Prostate gland (tissue), 2 donors: ENCODE results near the gene ATP1B1. TPM values are rescaled to one million over a fixed set of nuclear protein-coding genes. Genes with fewer than 3 reads are reported as not detected.
"Not testable (repeated sequence)": the region's sequence is repeated elsewhere in the genome, so short reads cannot be mapped to it uniquely, and the experiment has no call there.

Experiments used
- DNase-seq: peaks from one replicate; pipeline ENCODE4 v3.0.0-alpha.2; 2019; ENCODE audit warnings: low spot score
- H3K27ac ChIP-seq, 2 donors: fragments of 200-600 bp; sonication (generic); 2 replicates each; pipeline ENCODE4 v1.5.1; 2017 to 2019
- H3K27me3 ChIP-seq: fragments of 200-600 bp; sonication (generic); replicated peaks from 2 replicates; pipeline ENCODE4 v1.5.1; 2019; ENCODE audit not compliant: insufficient read depth
- H3K36me3 ChIP-seq, 2 donors: fragments of 200-600 bp; sonication (generic); 1 replicate in 1 of 2; 2 replicates in 1 of 2; pipeline versions ENCODE4 v1.5.1 to v1.8.1; 2017 to 2019
- H3K4me1 ChIP-seq: fragments of 200-600 bp; sonication (generic); replicated peaks from 2 replicates; pipeline ENCODE4 v1.5.1; 2019
- H3K4me3 ChIP-seq, 2 donors: fragments of 200-600 bp; sonication (generic); 2 replicates each; pipeline ENCODE4 v1.5.1; 2017 to 2019
- H3K9me3 ChIP-seq: fragments of 200-600 bp; sonication (generic); 2 replicates; pipeline ENCODE4 v1.5.1; 2017
- CTCF ChIP-seq, 4 experiments: fragments of 200-600 bp in 2 of 4; fragments of 450-650 bp in 2 of 4; sonication (generic) in 2 of 4; IDR thresholded peaks; 1 replicate in 3 of 4; 2 replicates in 1 of 4; pipeline ENCODE4 v1.5.1; 2016 to 2019; ENCODE audit warnings: antibody characterized with exemption in 4 of 4, mild to moderate bottlenecking in 2 of 4, moderate library complexity in 2 of 4
- POLR2A ChIP-seq: fragments of 450-650 bp; IDR thresholded peaks from one replicate; pipeline ENCODE4 v1.6.1; 2016; ENCODE audit warnings: antibody characterized with exemption, mild to moderate bottlenecking
- POLR2AphosphoS5 ChIP-seq: sonication (generic); formaldehyde crosslinking; IDR thresholded peaks from one replicate; pipeline ENCODE4 v1.6.1; 2017; ENCODE audit warnings: antibody characterized with exemption
- WGBS: methylation state at CpG from one replicate; pipeline ENCODE4 v1.1.5; 2018; 5-methylcytosine and 5-hydroxymethylcytosine counted together
- intact Hi-C: fragments of 100-400 bp; cut with DNase I; formaldehyde crosslinking; loops from one replicate; pipeline ENCODE4 v1.14.2; 2022
- total RNA-seq, 2 donors: library from RNA; depleted of rRNA; stranded (reverse); fragments of >200 nt; gene quantifications; one replicate each; pipeline ENCODE4 v1.1.0, GENCODE V29; 2016

ATP1B1 gene
- total RNA-seq, 2 donors from 2014 or later, result 59.4 to 139 TPM

GRCh38 chr1:169122976-169123375 lies 16.5 kb downstream of the ATP1B1 start:
- Histone ChIP-seq H3K4me3 (no peak overlapping the region), H3K36me3 (no peaks in the 10 kb centered on the region), H3K27ac (no peak overlapping the region), H3K27me3 (no peaks in the 10 kb centered on the region), H3K4me1 (no peaks in the 10 kb centered on the region), H3K9me3 (no peaks in the 10 kb centered on the region)
- intact Hi-C loops, result no loop called here
- no peak for DNase-seq
- TF ChIP-seq CTCF (IDR thresholded peaks at IDR 0.05) (no peak), POLR2AphosphoS5 (no peak), POLR2A (no peak)
- WGBS, result 80% methylated on average over 6 of the region's 6 CpGs

GRCh38 chr1:169124459-169124858 lies 18.0 kb downstream of the ATP1B1 start:
- DNase-seq, result no peak
- Histone ChIP-seq H3K9me3 (no peaks in the 10 kb centered on the region), H3K27me3 (no peaks in the 10 kb centered on the region), H3K4me3 (no peak overlapping the region), H3K27ac (no peak overlapping the region), H3K36me3 (no peaks in the 10 kb centered on the region), H3K4me1 (no peaks in the 10 kb centered on the region)
- intact Hi-C loops, result no loop called here
- peak; percentile 6 for TF ChIP-seq POLR2AphosphoS5
- no peak for TF ChIP-seq CTCF (IDR thresholded peaks at IDR 0.05)
- TF ChIP-seq POLR2A, result no peak
- 48% methylated on average over 2 of the region's 2 CpGs for WGBS

GRCh38 chr1:169125597-169125996 lies 19.1 kb downstream of the ATP1B1 start:
- WGBS, result 86% methylated on average over 6 of the region's 6 CpGs
- H3K27me3 ChIP-seq, intact Hi-C loops, H3K9me3 ChIP-seq, H3K27ac ChIP-seq, H3K4me3 ChIP-seq, H3K4me1 ChIP-seq, H3K36me3 ChIP-seq, DNase-seq: not testable (repeated sequence)

GRCh38 chr1:169126335-169126734 lies 19.8 kb downstream of the ATP1B1 start:
- Histone ChIP-seq H3K9me3 (no peaks in the 10 kb centered on the region), H3K36me3 (no peaks in the 10 kb centered on the region), H3K4me1 (no peaks in the 10 kb centered on the region), H3K27me3 (no peaks in the 10 kb centered on the region), H3K4me3 (no peak overlapping the region), H3K27ac (no peak overlapping the region)
- TF ChIP-seq CTCF (IDR thresholded peaks at IDR 0.05) (no peak), POLR2A (no peak), POLR2AphosphoS5 (no peak)
- WGBS, result 90% methylated on average over 3 of the region's 3 CpGs
- intact Hi-C loops, result no loop called here
- no peak for DNase-seq

GRCh38 chr1:169127305-169127704 lies 20.8 kb downstream of the ATP1B1 start:
- Histone ChIP-seq H3K4me1 (no peaks in the 10 kb centered on the region), H3K4me3 (no peak overlapping the region), H3K27me3 (no peaks in the 10 kb centered on the region), H3K9me3 (no peaks in the 10 kb centered on the region), H3K27ac (no peak overlapping the region), H3K36me3 (no peaks in the 10 kb centered on the region)
- intact Hi-C loops, result no loop called here
- no peak for TF ChIP-seq CTCF (IDR thresholded peaks at IDR 0.05)
- TF ChIP-seq POLR2AphosphoS5, result no peak
- no peak for TF ChIP-seq POLR2A
- WGBS, result 90% methylated on average over 3 of the region's 3 CpGs
- no peak for DNase-seq

GRCh38 chr1:169128562-169128961 lies 22.1 kb downstream of the ATP1B1 start:
- no peak for DNase-seq
- Histone ChIP-seq H3K9me3 (no peaks in the 10 kb centered on the region), H3K4me1 (no peaks in the 10 kb centered on the region), H3K27ac (no peak overlapping the region), H3K27me3 (no peaks in the 10 kb centered on the region), H3K4me3 (no peak overlapping the region), H3K36me3 (no peaks in the 10 kb centered on the region)
- 91% methylated on average over 2 of the region's 2 CpGs for WGBS
- intact Hi-C loops, result no loop called here
- TF ChIP-seq CTCF (IDR thresholded peaks at IDR 0.05) (no peak), POLR2AphosphoS5 (no peak), POLR2A (no peak)
